SK-N-SH (cell line): Measurements from ENCODE around the gene SLC37A3. TPM values are rescaled to one million over a fixed set of nuclear protein-coding genes. Genes with fewer than 3 reads are reported as not detected.

Experiments
- CTCF ChIA-PET: fragments of 300-600, 350-600 bp; formaldehyde crosslinking; extraction: SDS; loops from one replicate; lab custom pipeline; 2021; lab: Yijun Ruan, JAX
- POLR2A ChIA-PET: fragments of 350-600 bp; sonication (Branson Sonifier 250); formaldehyde crosslinking; extraction: SDS; loops from one replicate; lab custom pipeline; 2020; ENCODE audit warnings: antibody characterized with exemption, inconsistent platforms; lab: Yijun Ruan, JAX
- DNase-seq: peaks from one replicate; pipeline ENCODE4 v3.0.0; 2012
- H2AFZ ChIP-seq: fragments of 200-600 bp; sonication (generic); 2 replicates; pipeline ENCODE4 v1.8.1; 2016; ENCODE audit warnings: antibody characterized with exemption, mild to moderate bottlenecking, low read depth
- H3F3A ChIP-seq: fragments of 200-600 bp; sonication (generic); replicated peaks from 2 replicates; pipeline ENCODE3; 2016; ENCODE audit warnings: antibody characterized with exemption, mild to moderate bottlenecking; ENCODE audit not compliant: insufficient read depth
- H3K27ac ChIP-seq, 2 experiments: fragments of 200-500 bp in 1 of 2; fragments of 200-600 bp in 1 of 2; sonication (Bioruptor generic) in 1 of 2; sonication (generic), shearing (Covaris generic) in 1 of 2; 2 replicates each; pipeline versions ENCODE4 v1.5.1 to v1.6.1; 2014 to 2016; ENCODE audit warnings: low read depth in 2 of 2, inconsistent platforms in 1 of 2, low read length in 1 of 2, mild to moderate bottlenecking in 1 of 2, mixed read lengths in 1 of 2
- H3K27me3 ChIP-seq: fragments of 200-600 bp; sonication (generic), shearing (Covaris generic); 2 replicates; pipeline ENCODE4 v1.6.1; 2016; ENCODE audit warnings: mixed run types; ENCODE audit not compliant: insufficient read depth
- H3K36me3 ChIP-seq, 2 experiments: fragments of 200-500 bp in 1 of 2; fragments of 200-600 bp in 1 of 2; sonication (Bioruptor generic) in 1 of 2; sonication (generic) in 1 of 2; replicated peaks in 1 of 2; 2 replicates each; pipeline versions ENCODE3 to v1.5.1; 2014 to 2016; ENCODE audit warnings: low read length in 1 of 2, mild to moderate bottlenecking in 1 of 2; ENCODE audit not compliant: insufficient read depth in 2 of 2, control insufficient read depth in 1 of 2
- H3K4me1 ChIP-seq, 2 experiments: fragments of 200-500 bp in 1 of 2; fragments of 200-600 bp in 1 of 2; sonication (Bioruptor generic) in 1 of 2; sonication (generic), shearing (Covaris generic) in 1 of 2; 2 replicates each; pipeline versions ENCODE4 v1.5.1 to v1.6.1; 2014 to 2016; ENCODE audit warnings: low read depth in 1 of 2, low read length in 1 of 2, mixed run types in 1 of 2; ENCODE audit not compliant: insufficient read depth in 2 of 2, control insufficient read depth in 1 of 2
- H3K4me2 ChIP-seq: fragments of 200-600 bp; sonication (generic), shearing (Covaris generic); 2 replicates; pipeline ENCODE4 v1.6.1; 2017; ENCODE audit warnings: mixed run types
- H3K4me3 ChIP-seq, 2 experiments: fragments of 200-500 bp in 1 of 2; fragments of 200-600 bp in 1 of 2; sonication (Bioruptor generic) in 1 of 2; sonication (generic), shearing (Covaris generic) in 1 of 2; 2 replicates each; pipeline versions ENCODE4 v1.5.1 to v1.8.1; 2014 to 2016; ENCODE audit warnings: low read depth in 2 of 2, inconsistent platforms in 1 of 2, low read length in 1 of 2, mild to moderate bottlenecking in 1 of 2, mixed read lengths in 1 of 2, moderate library complexity in 1 of 2
- H3K79me2 ChIP-seq: fragments of 200-600 bp; sonication (generic); 2 replicates; pipeline ENCODE4 v1.8.1; 2017; ENCODE audit warnings: mild to moderate bottlenecking; ENCODE audit not compliant: insufficient read depth
- H3K9ac ChIP-seq: fragments of 200-600 bp; sonication (generic); 2 replicates; pipeline ENCODE4 v1.6.1; 2017; ENCODE audit warnings: mixed run types
- H3K9me2 ChIP-seq: fragments of 200-600 bp; sonication (generic); 2 replicates; pipeline ENCODE4 v1.6.1; 2017; ENCODE audit warnings: mixed run types
- H3K9me3 ChIP-seq: fragments of 200-600 bp; sonication (generic); 2 replicates; pipeline ENCODE4 v1.6.1; 2017; ENCODE audit warnings: mixed run types, mild to moderate bottlenecking, moderate library complexity
- H4K20me1 ChIP-seq: fragments of 200-600 bp; sonication (generic); 2 replicates; pipeline ENCODE4 v1.6.1; 2017; ENCODE audit warnings: mild to moderate bottlenecking, mixed run types; ENCODE audit not compliant: insufficient read depth
- CHD2 ChIP-seq: fragments of 150-350 bp; IDR thresholded peaks from 2 replicates; pipeline ENCODE4 v1.6.1; 2018; ENCODE audit warnings: low read length; ENCODE audit not compliant: partially characterized antibody
- ELF1 ChIP-seq: IDR thresholded peaks from 2 replicates; pipeline ENCODE4 v1.4.0; 2012
- FOXJ3 ChIP-seq: sonication (generic); formaldehyde crosslinking; IDR thresholded peaks from 2 replicates; pipeline ENCODE4 v1.5.1; 2020; ENCODE audit warnings: mild to moderate bottlenecking, missing genetic modification reagents
- FOXM1 ChIP-seq: IDR thresholded peaks from 2 replicates; pipeline ENCODE4 v1.4.0; 2012; ENCODE audit warnings: low read depth, mild to moderate bottlenecking
- GABPA ChIP-seq: IDR thresholded peaks from 2 replicates; pipeline ENCODE4 v1.4.0; 2012; ENCODE audit warnings: low read depth, mild to moderate bottlenecking
- JUND ChIP-seq: IDR thresholded peaks from 2 replicates; pipeline ENCODE4 v1.4.0; 2012
- MXI1 ChIP-seq: IDR thresholded peaks from 2 replicates; pipeline ENCODE4 v1.6.1; 2012; ENCODE audit warnings: mild to moderate bottlenecking, low read depth, low read length, improper control_type of control experiment
- NFIC ChIP-seq: IDR thresholded peaks from 2 replicates; pipeline ENCODE4 v1.4.0; 2012; ENCODE audit warnings: borderline replicate concordance
- NRF1 ChIP-seq: IDR thresholded peaks from 2 replicates; pipeline ENCODE4 v1.6.1; 2012; ENCODE audit warnings: low read depth, mild to moderate bottlenecking, low read length
- PBX3 ChIP-seq: IDR thresholded peaks from 2 replicates; pipeline ENCODE4; 2012
- RAD21 ChIP-seq: IDR thresholded peaks from 2 replicates; pipeline ENCODE4 v1.6.1; 2012; ENCODE audit warnings: mild to moderate bottlenecking, low read length
- RCOR1 ChIP-seq: fragments of 150-350 bp; IDR thresholded peaks from 2 replicates; pipeline ENCODE4 v1.6.1; 2017; ENCODE audit warnings: antibody characterized with exemption, low read length
- RXRA ChIP-seq: IDR thresholded peaks from 2 replicates; pipeline ENCODE4 v1.4.0; 2012; ENCODE audit warnings: low read depth, mild to moderate bottlenecking, borderline replicate concordance
- SIN3A ChIP-seq: IDR thresholded peaks from 2 replicates; pipeline ENCODE4 v1.6.1; 2012; ENCODE audit warnings: low read depth, mild to moderate bottlenecking, low read length, moderate library complexity, borderline replicate concordance
- SMC3 ChIP-seq: IDR thresholded peaks from 2 replicates; pipeline ENCODE4 v1.6.1; 2012; ENCODE audit warnings: low read depth, low read length, improper control_type of control experiment
- TAF1 ChIP-seq: IDR thresholded peaks from 2 replicates; pipeline ENCODE4 v1.6.1; 2012; ENCODE audit warnings: low read depth, mild to moderate bottlenecking, low read length, moderate library complexity, borderline replicate concordance
- TCF12 ChIP-seq: IDR thresholded peaks from 2 replicates; pipeline ENCODE4 v1.4.0; 2012
- TEAD4 ChIP-seq: IDR thresholded peaks from 2 replicates; pipeline ENCODE4 v1.4.0; 2012; ENCODE audit warnings: mild to moderate bottlenecking, borderline replicate concordance; ENCODE audit not compliant: insufficient read depth
- ZBTB33 ChIP-seq: IDR thresholded peaks from 2 replicates; pipeline ENCODE4 v1.4.0; 2012; ENCODE audit warnings: low read depth, borderline replicate concordance
- WGBS: methylation state at CpG from one replicate; pipeline ENCODE4 v1.1.6; 2017; ENCODE audit warnings: low lambda C conversion rate; 5-methylcytosine and 5-hydroxymethylcytosine counted together
- polyA plus RNA-seq, 3 experiments: library from polyadenylated mRNA; depleted of rRNA; stranded (reverse); fragments of >200 nt; gene quantifications; 2 replicates each; pipeline ENCODE4 v1.2.3, GENCODE V29; 2012
- TF ChIP-seq, protein P1 (sequence below): fragments of 150-350 bp; IDR thresholded peaks from 2 replicates; pipeline ENCODE4 v1.6.1; 2017; ENCODE audit warnings: antibody characterized with exemption, low read length, low read depth, borderline replicate concordance
- TF ChIP-seq, protein P2 (sequence below): IDR thresholded peaks from 2 replicates; pipeline ENCODE4 v1.4.0; 2012; ENCODE audit warnings: low read depth, borderline replicate concordance
- TF ChIP-seq, protein P3 (sequence below): fragments of 200-600 bp; sonication (generic); IDR thresholded peaks from 2 replicates; pipeline ENCODE4 v1.6.1; 2017; ENCODE audit warnings: antibody characterized with exemption, mild to moderate bottlenecking, moderate library complexity
- TF ChIP-seq, protein P4 (sequence below): fragments of 150-350 bp; IDR thresholded peaks from 2 replicates; pipeline ENCODE4 v1.6.1; 2016; ENCODE audit warnings: mild to moderate bottlenecking, low read depth, low read length

Gene SLC37A3
- polyA plus RNA-seq, 1 of the 3 experiments (the other 2 are of a cell fraction): 53.3 TPM

DNA sequence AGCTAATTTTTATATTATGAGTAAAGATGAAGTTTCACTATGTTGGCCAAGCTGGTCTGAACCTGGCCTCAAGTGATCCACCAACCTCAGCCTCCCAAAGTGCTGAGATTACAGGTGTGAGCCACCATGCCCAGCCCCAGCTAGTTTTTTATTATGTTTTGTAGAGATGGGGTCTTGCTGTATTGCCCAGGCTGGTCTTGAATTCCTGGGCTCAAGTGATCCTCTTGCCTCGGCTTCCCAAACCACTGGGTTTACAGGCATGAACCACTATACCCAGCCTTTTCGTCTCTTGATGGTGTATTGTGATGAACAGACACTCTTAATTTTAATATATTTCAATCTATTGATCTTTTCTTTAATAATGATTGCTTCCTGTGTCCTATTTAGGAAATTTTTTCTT lies 23.2 kb upstream of the SLC37A3 start:
- no peaks in the 10 kb centered on the region; a peak in 1 of 4 replicates for H3K4me1 ChIP-seq
- H4K20me1 ChIP-seq: no peaks in the 10 kb centered on the region
- H3K36me3 ChIP-seq: no peaks in the 10 kb centered on the region
- H3K9me2 ChIP-seq: no peaks in the 10 kb centered on the region
- H3F3A ChIP-seq: no peaks in the 10 kb centered on the region
- peaks cover 27% of the 10 kb centered on the region for H3K27me3 ChIP-seq
- TF ChIP-seq SIN3A (no peak), SMC3 (no peak), TEAD4 (no peak), JUND (no peak), NRF1 (no peak), RXRA (no peak), NFIC (no peak), FOXM1 (no peak), MXI1 (no peak), TAF1 (no peak), ELF1 (no peak), FOXJ3 (CRISPR knock-in tag) (no peak), CHD2 (no peak)
- TF ChIP-seq, protein P1, sequence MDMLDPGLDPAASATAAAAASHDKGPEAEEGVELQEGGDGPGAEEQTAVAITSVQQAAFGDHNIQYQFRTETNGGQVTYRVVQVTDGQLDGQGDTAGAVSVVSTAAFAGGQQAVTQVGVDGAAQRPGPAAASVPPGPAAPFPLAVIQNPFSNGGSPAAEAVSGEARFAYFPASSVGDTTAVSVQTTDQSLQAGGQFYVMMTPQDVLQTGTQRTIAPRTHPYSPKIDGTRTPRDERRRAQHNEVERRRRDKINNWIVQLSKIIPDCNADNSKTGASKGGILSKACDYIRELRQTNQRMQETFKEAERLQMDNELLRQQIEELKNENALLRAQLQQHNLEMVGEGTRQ: no peak
- TF ChIP-seq, protein P2, sequence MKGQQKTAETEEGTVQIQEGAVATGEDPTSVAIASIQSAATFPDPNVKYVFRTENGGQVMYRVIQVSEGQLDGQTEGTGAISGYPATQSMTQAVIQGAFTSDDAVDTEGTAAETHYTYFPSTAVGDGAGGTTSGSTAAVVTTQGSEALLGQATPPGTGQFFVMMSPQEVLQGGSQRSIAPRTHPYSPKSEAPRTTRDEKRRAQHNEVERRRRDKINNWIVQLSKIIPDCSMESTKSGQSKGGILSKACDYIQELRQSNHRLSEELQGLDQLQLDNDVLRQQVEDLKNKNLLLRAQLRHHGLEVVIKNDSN: no peak
- TF ChIP-seq, protein P3, sequence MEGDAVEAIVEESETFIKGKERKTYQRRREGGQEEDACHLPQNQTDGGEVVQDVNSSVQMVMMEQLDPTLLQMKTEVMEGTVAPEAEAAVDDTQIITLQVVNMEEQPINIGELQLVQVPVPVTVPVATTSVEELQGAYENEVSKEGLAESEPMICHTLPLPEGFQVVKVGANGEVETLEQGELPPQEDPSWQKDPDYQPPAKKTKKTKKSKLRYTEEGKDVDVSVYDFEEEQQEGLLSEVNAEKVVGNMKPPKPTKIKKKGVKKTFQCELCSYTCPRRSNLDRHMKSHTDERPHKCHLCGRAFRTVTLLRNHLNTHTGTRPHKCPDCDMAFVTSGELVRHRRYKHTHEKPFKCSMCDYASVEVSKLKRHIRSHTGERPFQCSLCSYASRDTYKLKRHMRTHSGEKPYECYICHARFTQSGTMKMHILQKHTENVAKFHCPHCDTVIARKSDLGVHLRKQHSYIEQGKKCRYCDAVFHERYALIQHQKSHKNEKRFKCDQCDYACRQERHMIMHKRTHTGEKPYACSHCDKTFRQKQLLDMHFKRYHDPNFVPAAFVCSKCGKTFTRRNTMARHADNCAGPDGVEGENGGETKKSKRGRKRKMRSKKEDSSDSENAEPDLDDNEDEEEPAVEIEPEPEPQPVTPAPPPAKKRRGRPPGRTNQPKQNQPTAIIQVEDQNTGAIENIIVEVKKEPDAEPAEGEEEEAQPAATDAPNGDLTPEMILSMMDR: no peak
- no peak overlapping the region for H3K9ac ChIP-seq
- no peaks in the 10 kb centered on the region for H3K9me3 ChIP-seq
- no peak overlapping the region for H3K4me3 ChIP-seq
- H3K27ac ChIP-seq: no peak overlapping the region
- POLR2A ChIA-PET: interaction anchor here (0.6 kb wide), 2 partner anchors 19 to 25 kb away, joined by 3 to 5 read pairs; no protein-coding TSS in a partner anchor
- DNase-seq: no peak
- no peak overlapping the region for H3K4me2 ChIP-seq
- no peaks in the 10 kb centered on the region for H3K79me2 ChIP-seq
- CTCF ChIA-PET: interaction anchor here (0.8 to 0.9 kb wide), 2 partner anchors 25 to 232 kb away, joined by 3 read pairs; no protein-coding TSS in a partner anchor
- WGBS: 58% methylated on average over 2 of the region's 2 CpGs
- H2AFZ ChIP-seq: no peak overlapping the region

- H3K9me3 ChIP-seq: no peaks in the 10 kb centered on the region
- no peak overlapping the region for H2AFZ ChIP-seq
- no peaks in the 10 kb centered on the region for H3F3A ChIP-seq
- no peaks in the 10 kb centered on the region for H3K9me2 ChIP-seq
- DNase-seq: no peak
- peaks cover 19% of the 10 kb centered on the region; the same call in 1 of the 2 replicates for H3K27me3 ChIP-seq
- CTCF ChIA-PET: interaction anchor here (1.3 to 1.6 kb wide), 2 partner anchors 9 to 25 kb away, joined by 4 to 6 read pairs; no protein-coding TSS in a partner anchor
- no peak overlapping the region for H3K4me3 ChIP-seq
- H3K36me3 ChIP-seq: no peaks in the 10 kb centered on the region
- POLR2A ChIA-PET: no interaction called here
- no peak overlapping the region for H3K4me2 ChIP-seq
- H3K9ac ChIP-seq: no peak overlapping the region
- no peak overlapping the region for H3K27ac ChIP-seq
- no peaks in the 10 kb centered on the region; a peak in 1 of 4 replicates for H3K4me1 ChIP-seq
- H3K79me2 ChIP-seq: no peaks in the 10 kb centered on the region
- 63% methylated on average over 4 of the region's 4 CpGs for WGBS
- no peaks in the 10 kb centered on the region for H4K20me1 ChIP-seq
- TF ChIP-seq RXRA (no peak), RAD21 (no peak), JUND (no peak), RCOR1 (no peak), SMC3 (no peak), ZBTB33 (no peak), GABPA (no peak), NFIC (no peak), PBX3 (no peak), TCF12 (no peak)
- TF ChIP-seq, protein P4, sequence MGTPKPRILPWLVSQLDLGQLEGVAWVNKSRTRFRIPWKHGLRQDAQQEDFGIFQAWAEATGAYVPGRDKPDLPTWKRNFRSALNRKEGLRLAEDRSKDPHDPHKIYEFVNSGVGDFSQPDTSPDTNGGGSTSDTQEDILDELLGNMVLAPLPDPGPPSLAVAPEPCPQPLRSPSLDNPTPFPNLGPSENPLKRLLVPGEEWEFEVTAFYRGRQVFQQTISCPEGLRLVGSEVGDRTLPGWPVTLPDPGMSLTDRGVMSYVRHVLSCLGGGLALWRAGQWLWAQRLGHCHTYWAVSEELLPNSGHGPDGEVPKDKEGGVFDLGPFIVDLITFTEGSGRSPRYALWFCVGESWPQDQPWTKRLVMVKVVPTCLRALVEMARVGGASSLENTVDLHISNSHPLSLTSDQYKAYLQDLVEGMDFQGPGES: no peak
Measured at GRCh38 chr7:140418653-140419052, 20.3 kb upstream of the SLC37A3 start.
